NB4 (cell line): ENCODE data around the gene HACD1.

Experiments
- MYC ChIP-seq: IDR thresholded peaks from 2 replicates; pipeline ENCODE4 v1.6.1; 2011; ENCODE audit warnings: low read depth, low read length
- POLR2A ChIP-seq: IDR thresholded peaks from 2 replicates; pipeline ENCODE4 v1.6.1; 2011; ENCODE audit warnings: mild to moderate bottlenecking; ENCODE audit not compliant: insufficient read length; ENCODE audit errors: extremely low read depth
- TF ChIP-seq, protein P1 (sequence below): IDR thresholded peaks from one replicate; pipeline ENCODE4 v1.5.1; 2012; ENCODE audit warnings: low read depth, low read length
- TF ChIP-seq, protein P2 (sequence below): IDR thresholded peaks from 2 replicates; pipeline ENCODE4 v1.6.1; 2011; ENCODE audit warnings: low read depth, low read length

DNA sequence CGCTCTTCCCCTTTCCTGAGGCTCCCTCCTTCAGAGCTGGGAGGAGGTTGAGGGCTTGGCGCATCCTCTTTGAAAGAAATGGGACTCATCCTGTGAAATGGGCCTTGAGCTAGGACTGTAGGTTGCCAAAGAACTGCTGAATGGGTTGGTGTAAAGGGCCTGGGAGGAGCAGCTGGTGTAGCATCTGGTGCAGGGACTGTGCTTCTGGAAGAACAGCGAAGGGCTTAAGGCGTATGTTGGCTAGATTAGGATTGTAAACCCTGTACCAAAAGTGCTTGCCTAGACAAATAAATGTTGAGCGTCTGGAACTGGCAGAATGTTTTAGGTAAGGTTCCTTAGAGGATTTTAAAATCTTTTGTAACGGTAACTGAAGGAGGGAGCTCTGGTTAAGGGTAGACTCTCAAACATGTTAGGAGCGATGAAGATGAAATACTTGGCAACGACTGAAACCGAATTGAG, 27.3 kb upstream of the HACD1 start:
- TF ChIP-seq, protein P1, sequence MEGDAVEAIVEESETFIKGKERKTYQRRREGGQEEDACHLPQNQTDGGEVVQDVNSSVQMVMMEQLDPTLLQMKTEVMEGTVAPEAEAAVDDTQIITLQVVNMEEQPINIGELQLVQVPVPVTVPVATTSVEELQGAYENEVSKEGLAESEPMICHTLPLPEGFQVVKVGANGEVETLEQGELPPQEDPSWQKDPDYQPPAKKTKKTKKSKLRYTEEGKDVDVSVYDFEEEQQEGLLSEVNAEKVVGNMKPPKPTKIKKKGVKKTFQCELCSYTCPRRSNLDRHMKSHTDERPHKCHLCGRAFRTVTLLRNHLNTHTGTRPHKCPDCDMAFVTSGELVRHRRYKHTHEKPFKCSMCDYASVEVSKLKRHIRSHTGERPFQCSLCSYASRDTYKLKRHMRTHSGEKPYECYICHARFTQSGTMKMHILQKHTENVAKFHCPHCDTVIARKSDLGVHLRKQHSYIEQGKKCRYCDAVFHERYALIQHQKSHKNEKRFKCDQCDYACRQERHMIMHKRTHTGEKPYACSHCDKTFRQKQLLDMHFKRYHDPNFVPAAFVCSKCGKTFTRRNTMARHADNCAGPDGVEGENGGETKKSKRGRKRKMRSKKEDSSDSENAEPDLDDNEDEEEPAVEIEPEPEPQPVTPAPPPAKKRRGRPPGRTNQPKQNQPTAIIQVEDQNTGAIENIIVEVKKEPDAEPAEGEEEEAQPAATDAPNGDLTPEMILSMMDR = no peak
- no peak for TF ChIP-seq POLR2A
- TF ChIP-seq, protein P2, sequence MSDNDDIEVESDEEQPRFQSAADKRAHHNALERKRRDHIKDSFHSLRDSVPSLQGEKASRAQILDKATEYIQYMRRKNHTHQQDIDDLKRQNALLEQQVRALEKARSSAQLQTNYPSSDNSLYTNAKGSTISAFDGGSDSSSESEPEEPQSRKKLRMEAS = no peak
- TF ChIP-seq MYC = no peak
